ENCODE results near the gene APEH. TPM values are rescaled to one million over a fixed set of nuclear protein-coding genes. Genes with fewer than 3 reads are reported as not detected.
"Not testable (repeated sequence)": the region's sequence is repeated elsewhere in the genome, so short reads cannot be mapped to it uniquely, and the experiment has no call there.

APEH gene
- total RNA-seq, 2 donors from 2014 or later = 58.7 to 67.7 TPM

- intact Hi-C loops (cut with DNase I) = not testable (repeated sequence)
- 13% methylated on average over 44 of the region's 44 CpGs; no CpG with 5 or more reads in 1 of the 2 donors for WGBS, 2 donors
- H3K27ac ChIP-seq = peak overlapping the region; percentile 8 to 73 (median 50)
Observed at GRCh38 chr3:49686769-49687423, 12.7 kb downstream of the APEH start.

GRCh38 chr3:49687424-49687795 lies 13.3 kb downstream of the APEH start:
- H3K27me3 ChIP-seq; H3K27ac ChIP-seq; H3K36me3 ChIP-seq (replicated peaks in 1 of 2; ENCODE audit: insufficient read depth in 1 of 2, low read depth in 2 of 2); H3K4me3 ChIP-seq; ATAC-seq; H3K9me3 ChIP-seq; intact Hi-C loops (cut with DNase I); DNase-seq: not testable (repeated sequence)
- H3K4me1 ChIP-seq = peaks cover 36% of the 10 kb centered on the region
- 93 to 95% methylated on average over 2 to 9 of the region's 12 CpGs for WGBS, 2 donors

More at GRCh38 chr3:49686769-49687423, 12.7 kb downstream of the APEH start:
- TF ChIP-seq POLR2A (IDR thresholded peaks at IDR 0.05) = peak in 2 of 3 donors; percentile 23 to 26
- H3K27me3 ChIP-seq; H3K9me3 ChIP-seq; H3K36me3 ChIP-seq (replicated peaks in 1 of 2; ENCODE audit: insufficient read depth in 1 of 2, low read depth in 2 of 2): not testable (repeated sequence)
- peak overlapping the region; percentile 6 to 36 for H3K4me3 ChIP-seq
- DNase-seq (peak; percentile 75 to 91 (median 88)), ATAC-seq (peak; percentile 65)
- H3K4me1 ChIP-seq = peaks cover 36% of the 10 kb centered on the region

- ATAC-seq; intact Hi-C loops (cut with DNase I); H3K9me3 ChIP-seq; H3K27me3 ChIP-seq; H3K4me3 ChIP-seq; H3K36me3 ChIP-seq (replicated peaks in 1 of 2; ENCODE audit: insufficient read depth in 1 of 2, low read depth in 2 of 2); DNase-seq: not testable (repeated sequence)
- H3K4me1 ChIP-seq = peaks cover 36% of the 10 kb centered on the region
- WGBS, 2 donors = 50% methylated on average over 2 to 7 of the region's 7 CpGs
- H3K27ac ChIP-seq = peak overlapping the region; percentile 63 to 90 (median 80)
Observed at GRCh38 chr3:49688338-49689045, 14.3 kb downstream of the APEH start.

- intact Hi-C loops (cut with DNase I) = no loop called here
- no peaks in the 10 kb centered on the region for H3K27me3 ChIP-seq
- H3K36me3 ChIP-seq (replicated peaks in 1 of 2; ENCODE audit: insufficient read depth in 1 of 2, low read depth in 2 of 2) = no peaks in the 10 kb centered on the region
- H3K4me1 ChIP-seq = peaks cover 36% of the 10 kb centered on the region
- 0 to 3% methylated on average over 18 to 45 of the region's 66 CpGs for WGBS, 2 donors
- peak within 1 kb of the TSS; percentile 94 to 96 for H3K4me3 ChIP-seq
- H3K9me3 ChIP-seq = no peaks in the 10 kb centered on the region
- ATAC-seq (peak; percentile 76), DNase-seq (peak; percentile 87 to 90 (median 90))
- peak within 1 kb of the TSS; percentile 63 to 90 (median 80) for H3K27ac ChIP-seq
- TF ChIP-seq CTCF (IDR thresholded peaks at IDR 0.05) = peak in 4 of 7 experiments; percentile 28 to 42 (median 30)
- TF ChIP-seq POLR2A (IDR thresholded peaks at IDR 0.05) = peak in 2 of 3 donors; percentile 37 to 58
Observed at GRCh38 chr3:49689046-49689907, 15.1 kb downstream of the APEH start, which contains the start of the genes MST1 and RNF123. MST1 (minus strand) TSS chr3:49689474; CDS start chr3:49688691, 783 bp downstream. RNF123 (plus strand) TSS chr3:49689557; CDS start chr3:49691166, 1,609 bp downstream.

GRCh38 chr3:49689908-49690624 lies 15.9 kb downstream of the APEH start:
- ATAC-seq; H3K9me3 ChIP-seq; DNase-seq; H3K36me3 ChIP-seq (replicated peaks in 1 of 2; ENCODE audit: insufficient read depth in 1 of 2, low read depth in 2 of 2); H3K27me3 ChIP-seq; intact Hi-C loops (cut with DNase I): not testable (repeated sequence)
- WGBS, 2 donors = 4 to 8% methylated on average over 12 to 16 of the region's 16 CpGs
- Histone ChIP-seq H3K27ac (peak overlapping the region in 3 of 4 donors; percentile 76 to 90 (median 83)), H3K4me3 (peak overlapping the region; percentile 94 to 96), H3K4me1 (peaks cover 36% of the 10 kb centered on the region)

- H3K9me3 ChIP-seq; H3K36me3 ChIP-seq (replicated peaks in 1 of 2; ENCODE audit: insufficient read depth in 1 of 2, low read depth in 2 of 2); H3K4me3 ChIP-seq; intact Hi-C loops (cut with DNase I); H3K27me3 ChIP-seq; DNase-seq; ATAC-seq; H3K27ac ChIP-seq: not testable (repeated sequence)
- peaks cover 36% of the 10 kb centered on the region for H3K4me1 ChIP-seq
- 70 to 100% methylated on average over 1 to 3 of the region's 3 CpGs for WGBS, 2 donors
Observed at GRCh38 chr3:49690856-49691255, 16.7 kb downstream of the APEH start.

GRCh38 chr3:49691481-49691880 lies 17.3 kb downstream of the APEH start:
- H3K9me3 ChIP-seq; DNase-seq; intact Hi-C loops (cut with DNase I); H3K36me3 ChIP-seq (replicated peaks in 1 of 2; ENCODE audit: insufficient read depth in 1 of 2, low read depth in 2 of 2); H3K27me3 ChIP-seq; H3K27ac ChIP-seq; ATAC-seq; H3K4me3 ChIP-seq: not testable (repeated sequence)
- 88% methylated on average over 3 of the region's 3 CpGs; no CpG with 5 or more reads in 1 of the 2 donors for WGBS, 2 donors
- H3K4me1 ChIP-seq = peaks cover 36% of the 10 kb centered on the region

- H3K27ac ChIP-seq; intact Hi-C loops (cut with DNase I); H3K27me3 ChIP-seq; H3K9me3 ChIP-seq; H3K4me3 ChIP-seq; DNase-seq; ATAC-seq; H3K36me3 ChIP-seq (replicated peaks in 1 of 2; ENCODE audit: insufficient read depth in 1 of 2, low read depth in 2 of 2): not testable (repeated sequence)
- peaks cover 20% of the 10 kb centered on the region for H3K4me1 ChIP-seq
- WGBS, 2 donors = 69 to 72% methylated on average over 5 to 6 of the region's 6 CpGs
Observed at GRCh38 chr3:49694409-49695070, 20.4 kb downstream of the APEH start.

- intact Hi-C loops (cut with DNase I) = not testable (repeated sequence)
- WGBS, 2 donors = 60 to 82% methylated on average over 1 to 4 of the region's 4 CpGs
Observed at GRCh38 chr3:49695350-49696015, 21.3 kb downstream of the APEH start.

More at GRCh38 chr3:49695350-49696015, 21.3 kb downstream of the APEH start:
- not testable (repeated sequence) for ATAC-seq; H3K36me3 ChIP-seq (replicated peaks in 1 of 2; ENCODE audit: insufficient read depth in 1 of 2, low read depth in 2 of 2); H3K9me3 ChIP-seq; H3K27ac ChIP-seq; H3K27me3 ChIP-seq; H3K4me3 ChIP-seq; DNase-seq
- H3K4me1 ChIP-seq = peaks cover 13% of the 10 kb centered on the region

Measured in body of pancreas (tissue), 4 donors.